Measurements from ENCODE around the gene ADIRF.
A peak's percentile ranks its signal among the peaks of the same experiment; 100 is the strongest.
"Not testable (repeated sequence)": the region's sequence is repeated elsewhere in the genome, so short reads cannot be mapped to it uniquely, and the experiment has no call there.

The ADIRF gene

DNA sequence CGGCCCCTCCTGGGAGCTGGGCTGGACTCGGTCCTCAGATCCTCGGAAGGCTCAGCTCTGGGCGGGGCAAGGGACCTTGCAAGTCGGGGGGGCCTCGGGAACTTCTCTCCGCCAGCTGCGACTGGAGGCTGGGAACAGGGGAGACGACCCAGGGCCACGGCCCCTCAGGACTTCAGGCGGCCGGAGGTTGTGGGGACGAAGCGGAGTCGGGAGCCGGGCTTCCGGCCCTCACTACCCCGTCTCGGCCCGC is 2.6 kb downstream of the ADIRF start:
- no peaks in the 10 kb centered on the region for H3K9me3 Mint-ChIP-seq
- H3K27me3 Mint-ChIP-seq (ENCODE audit: low read depth), result peaks cover 13% of the 10 kb centered on the region
- peaks cover 39% of the 10 kb centered on the region for H3K4me1 Mint-ChIP-seq
- no peaks in the 10 kb centered on the region for H3K36me3 Mint-ChIP-seq (ENCODE audit: low read depth)
- peak overlapping the region; percentile 86 to 94 (median 91) for H3K4me3 Mint-ChIP-seq
- TF ChIP-seq, protein P1, sequence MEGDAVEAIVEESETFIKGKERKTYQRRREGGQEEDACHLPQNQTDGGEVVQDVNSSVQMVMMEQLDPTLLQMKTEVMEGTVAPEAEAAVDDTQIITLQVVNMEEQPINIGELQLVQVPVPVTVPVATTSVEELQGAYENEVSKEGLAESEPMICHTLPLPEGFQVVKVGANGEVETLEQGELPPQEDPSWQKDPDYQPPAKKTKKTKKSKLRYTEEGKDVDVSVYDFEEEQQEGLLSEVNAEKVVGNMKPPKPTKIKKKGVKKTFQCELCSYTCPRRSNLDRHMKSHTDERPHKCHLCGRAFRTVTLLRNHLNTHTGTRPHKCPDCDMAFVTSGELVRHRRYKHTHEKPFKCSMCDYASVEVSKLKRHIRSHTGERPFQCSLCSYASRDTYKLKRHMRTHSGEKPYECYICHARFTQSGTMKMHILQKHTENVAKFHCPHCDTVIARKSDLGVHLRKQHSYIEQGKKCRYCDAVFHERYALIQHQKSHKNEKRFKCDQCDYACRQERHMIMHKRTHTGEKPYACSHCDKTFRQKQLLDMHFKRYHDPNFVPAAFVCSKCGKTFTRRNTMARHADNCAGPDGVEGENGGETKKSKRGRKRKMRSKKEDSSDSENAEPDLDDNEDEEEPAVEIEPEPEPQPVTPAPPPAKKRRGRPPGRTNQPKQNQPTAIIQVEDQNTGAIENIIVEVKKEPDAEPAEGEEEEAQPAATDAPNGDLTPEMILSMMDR (IDR thresholded peaks at IDR 0.05; ENCODE audit: unreplicated experiment in 3 of 3), result no peak
- H3K27ac Mint-ChIP-seq, result peak overlapping the region; percentile 80 to 95 (median 91)

DNA sequence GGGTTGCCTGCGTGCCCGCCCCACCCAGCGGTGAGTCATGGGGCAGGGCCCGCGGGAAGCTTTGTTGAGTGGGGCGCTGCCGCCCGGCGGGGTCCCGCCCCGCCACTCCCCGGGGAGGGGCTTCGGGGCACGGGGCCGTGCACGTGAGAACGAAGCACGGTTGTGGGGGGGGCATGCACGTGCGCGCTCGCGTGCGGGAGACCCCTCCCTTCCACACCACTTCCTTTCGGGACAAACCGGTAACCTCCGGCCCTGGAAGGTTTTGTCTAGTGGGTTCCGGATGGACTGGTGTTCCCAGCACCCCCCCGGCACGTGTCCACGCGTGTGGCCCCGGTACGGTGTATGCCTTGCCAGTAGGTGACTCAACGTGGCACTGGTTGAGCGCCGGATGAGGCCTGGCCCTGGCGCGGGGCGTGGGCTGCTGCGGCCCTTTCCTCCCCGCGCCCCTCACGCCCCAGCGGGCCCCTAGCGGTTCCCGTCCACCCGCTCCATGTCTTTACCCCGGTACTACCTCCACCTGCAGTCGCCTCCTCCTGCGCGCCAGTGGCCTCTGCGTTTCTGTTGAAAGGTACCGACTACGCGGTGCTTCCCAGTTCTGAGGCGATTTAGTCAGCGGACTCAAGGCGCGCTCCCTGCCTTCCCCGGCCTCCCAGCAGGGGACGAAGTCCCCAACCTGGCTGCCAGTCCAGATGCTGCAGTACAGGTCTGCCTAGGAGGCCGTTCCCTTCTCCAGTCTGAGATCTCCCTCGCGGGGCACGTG is 3.1 kb downstream of the ADIRF start:
- H3K27ac Mint-ChIP-seq, result peak overlapping the region; percentile 79 to 89 (median 84)
- TF ChIP-seq, protein P1 (IDR thresholded peaks at IDR 0.05; ENCODE audit: unreplicated experiment in 3 of 3), result peak in 1 of 3 experiments; percentile 22
- no peaks in the 10 kb centered on the region for H3K36me3 Mint-ChIP-seq (ENCODE audit: low read depth)
- H3K4me1 Mint-ChIP-seq, result peaks cover 34% of the 10 kb centered on the region
- H3K9me3 Mint-ChIP-seq, result no peaks in the 10 kb centered on the region
- peaks cover 12% of the 10 kb centered on the region for H3K27me3 Mint-ChIP-seq (ENCODE audit: low read depth)
- H3K4me3 Mint-ChIP-seq, result peak overlapping the region; percentile 94 to 97 (median 95)

DNA sequence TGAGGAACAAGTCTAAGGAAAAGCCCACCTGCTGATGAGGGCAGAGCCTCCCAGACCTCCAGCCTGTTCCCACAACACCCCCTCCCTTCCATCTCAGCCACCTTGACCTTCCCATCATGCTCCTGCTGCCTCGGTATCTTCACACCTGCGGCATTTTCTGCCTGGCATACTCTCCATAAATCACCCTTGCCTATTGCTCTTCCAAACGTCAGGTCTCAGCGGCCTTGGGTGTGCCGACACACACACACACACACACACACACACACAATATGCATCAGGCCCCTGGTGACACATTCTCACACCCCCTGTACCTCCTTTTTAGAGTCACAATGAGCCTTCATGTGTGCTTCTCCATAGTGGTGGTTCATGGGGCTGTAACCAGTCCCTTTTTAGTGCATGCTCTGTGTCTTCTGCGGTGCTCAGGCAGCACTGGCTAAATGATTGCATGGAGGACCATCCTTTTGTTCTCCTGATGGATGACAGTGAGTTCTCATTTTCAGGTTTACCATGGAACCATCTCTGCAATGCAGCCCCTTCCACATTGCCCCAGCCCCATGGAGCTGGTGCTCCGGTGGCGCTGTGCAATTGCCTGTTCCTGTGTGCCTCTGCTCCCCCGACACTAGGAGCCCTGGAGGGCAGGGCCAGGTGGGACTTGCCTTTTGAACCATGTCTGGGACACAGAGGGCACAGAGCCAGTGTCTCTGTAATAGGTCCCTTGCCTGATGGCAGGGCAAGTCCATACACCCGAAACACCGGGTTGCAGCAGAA is 4.5 kb downstream of the ADIRF start:
- Mint-ChIP-seq H3K4me1 (peaks cover 25% of the 10 kb centered on the region), H3K36me3 (ENCODE audit: low read depth) (no peaks in the 10 kb centered on the region), H3K9me3 (peaks cover 2% of the 10 kb centered on the region), H3K27ac (peak overlapping the region; percentile 21 to 63 (median 23)), H3K4me3 (peak overlapping the region; percentile 57 to 97 (median 76)), H3K27me3 (ENCODE audit: low read depth) (peaks cover 11% of the 10 kb centered on the region)
- TF ChIP-seq, protein P1 (IDR thresholded peaks at IDR 0.05; ENCODE audit: unreplicated experiment in 3 of 3), result no peak

DNA sequence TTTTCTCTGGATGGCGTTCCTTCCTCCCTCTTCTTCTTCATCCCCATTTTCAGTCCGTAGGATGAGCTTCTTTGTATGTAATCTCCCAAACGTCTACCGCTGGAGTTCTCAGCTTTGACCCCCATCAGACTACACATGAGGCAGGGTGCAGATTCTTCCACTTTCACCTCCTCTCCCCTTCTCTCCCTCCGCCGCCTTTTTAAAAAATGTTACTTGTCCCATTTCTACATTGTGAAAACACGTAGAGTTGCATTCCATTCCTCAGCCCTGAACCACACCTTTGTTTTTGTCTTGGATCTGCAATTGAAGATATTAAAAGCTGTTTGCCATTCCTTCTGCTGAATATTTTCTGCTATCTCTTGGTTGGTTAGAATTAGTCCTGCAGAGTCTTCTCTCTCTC is 6.2 kb downstream of the ADIRF start:
- Mint-ChIP-seq H3K27me3 (ENCODE audit: low read depth) (peaks cover 11% of the 10 kb centered on the region), H3K9me3 (peaks cover 2% of the 10 kb centered on the region), H3K4me1 (peaks cover 31% of the 10 kb centered on the region), H3K4me3 (peak overlapping the region in 2 of 3 experiments; percentile 9 to 33), H3K27ac (peak overlapping the region in 2 of 3 experiments; percentile 0 to 17), H3K36me3 (ENCODE audit: low read depth) (no peaks in the 10 kb centered on the region)
- TF ChIP-seq, protein P1 (IDR thresholded peaks at IDR 0.05; ENCODE audit: unreplicated experiment in 3 of 3), result no peak

DNA sequence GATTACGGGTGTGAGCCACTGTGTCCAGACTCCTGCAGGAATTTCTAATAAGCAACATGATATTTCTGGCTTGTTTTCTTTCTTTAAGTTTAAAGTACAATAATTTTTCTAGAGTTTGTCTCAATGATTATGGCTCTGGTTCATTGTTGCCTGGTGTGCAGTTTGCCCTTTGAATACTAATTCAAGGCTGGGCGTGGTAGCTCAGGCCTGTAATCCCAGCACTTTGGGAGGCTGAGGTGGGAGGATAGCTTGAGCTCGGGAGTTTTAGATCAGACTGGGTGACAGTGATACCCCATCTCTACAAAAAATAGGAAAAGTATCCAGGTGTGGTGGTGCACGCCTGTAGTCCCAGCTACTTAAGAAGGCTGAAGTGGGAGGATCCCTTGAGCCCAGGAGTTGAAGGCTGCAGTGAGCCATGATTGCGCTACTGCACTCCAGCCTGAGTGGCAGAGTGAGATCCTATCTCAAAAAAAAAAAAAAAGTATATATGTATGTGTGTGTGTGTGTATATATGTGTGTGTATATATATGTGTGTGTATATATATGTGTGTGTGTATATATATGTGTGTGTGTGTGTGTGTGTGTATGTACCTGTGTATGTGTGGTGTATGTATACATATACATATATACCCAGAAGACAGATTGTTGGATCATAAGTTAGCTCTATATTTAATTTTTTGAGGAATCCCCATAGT is 8.2 kb downstream of the ADIRF start:
- Mint-ChIP-seq H3K36me3 (ENCODE audit: low read depth) (no peaks in the 10 kb centered on the region), H3K4me1 (peaks cover 37% of the 10 kb centered on the region), H3K4me3 (no peak overlapping the region), H3K9me3 (peaks cover 2% of the 10 kb centered on the region), H3K27me3 (ENCODE audit: low read depth) (peaks cover 11% of the 10 kb centered on the region), H3K27ac (no peak overlapping the region)
- TF ChIP-seq, protein P1 (IDR thresholded peaks at IDR 0.05; ENCODE audit: unreplicated experiment in 3 of 3), result no peak

DNA sequence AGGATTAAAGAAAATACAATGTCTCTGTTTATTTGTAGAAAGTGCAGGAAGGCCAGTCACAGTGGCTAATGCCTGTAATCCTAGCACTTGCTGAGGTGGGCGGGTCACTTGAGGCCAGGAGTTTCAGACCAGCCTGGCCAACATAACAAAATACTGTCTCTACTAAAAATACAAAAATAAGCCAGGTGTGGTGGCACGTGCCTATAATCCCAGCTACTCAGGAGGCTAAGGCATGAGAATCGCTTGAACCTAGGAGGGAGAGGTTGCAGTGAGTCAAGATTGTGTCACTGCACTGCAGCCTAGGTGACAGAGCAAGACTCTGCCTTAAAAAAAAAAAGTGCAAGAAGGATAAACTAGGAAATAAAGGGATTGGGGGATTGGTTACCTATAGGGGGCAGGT is 10.2 kb downstream of the ADIRF start:
- H3K4me1 Mint-ChIP-seq, result peaks cover 32% of the 10 kb centered on the region
- H3K27ac Mint-ChIP-seq, result peak overlapping the region in 2 of 3 experiments; percentile 1 to 81
- H3K27me3 Mint-ChIP-seq (ENCODE audit: low read depth); H3K9me3 Mint-ChIP-seq; H3K4me3 Mint-ChIP-seq; H3K36me3 Mint-ChIP-seq (ENCODE audit: low read depth): not testable (repeated sequence)

Measured in nephron (organoid).